ENCODE results near the gene AURKB. TPM values are rescaled to one million over a fixed set of nuclear protein-coding genes. Genes with fewer than 3 reads are reported as not detected.

Gene AURKB
- polyA plus RNA-seq, 1 donor (not counting 4 experiments of a cell fraction or from before 2014, with no cell fraction given), result 12.6 TPM

DNA sequence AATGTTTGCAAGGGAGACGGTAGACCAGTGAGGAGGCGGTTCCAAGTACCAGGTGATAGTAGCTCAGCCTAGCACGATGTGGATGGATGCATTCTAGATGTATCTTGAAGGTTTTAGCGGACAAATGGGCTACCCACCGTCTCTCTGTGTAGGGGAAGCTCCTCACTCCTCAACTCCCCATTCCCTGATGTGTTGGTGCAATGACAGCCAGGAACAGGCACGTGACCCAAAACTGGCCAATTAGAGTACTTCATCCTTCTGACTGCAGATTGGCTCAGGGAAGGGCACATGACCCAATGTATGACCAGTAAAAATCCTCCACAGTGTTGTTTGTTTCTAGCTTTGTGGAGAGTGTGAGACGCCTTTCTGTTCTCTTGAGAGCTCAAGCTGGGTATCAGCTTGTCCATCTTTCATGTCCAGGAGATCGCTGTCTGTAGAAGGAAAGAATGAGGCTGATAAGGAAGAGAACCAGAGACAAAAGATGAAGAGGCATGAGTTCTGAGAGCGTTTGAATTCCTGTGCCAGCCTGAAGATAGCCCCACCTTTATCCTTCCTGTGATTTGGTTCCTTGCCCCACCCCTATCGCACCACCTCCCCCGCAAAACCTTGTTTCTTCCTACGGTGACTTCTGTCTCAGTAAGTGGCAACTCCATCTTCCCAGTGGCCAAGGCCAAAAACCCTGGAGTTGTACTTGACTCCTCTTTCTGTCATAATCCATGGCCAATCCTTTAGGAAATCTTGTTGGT lies 18.1 kb downstream of the AURKB start:
- H3K27me3 ChIP-seq (ENCODE audit: control insufficient read depth, extremely low read depth, insufficient read depth, low read length), result no peaks in the 10 kb centered on the region
- H3K9ac ChIP-seq (ENCODE audit: control insufficient read depth, extremely low read depth, insufficient read depth, low read length), result peak overlapping the region; percentile 81
- H3K4me3 ChIP-seq (ENCODE audit: control insufficient read depth in 2 of 3, extremely low read depth in 1 of 3, insufficient read depth in 2 of 3, low read depth in 1 of 3, low read length in 3 of 3), result peak overlapping the region; percentile 27 to 73 (median 55)
- DNase-seq (ENCODE audit: low read depth, low spot score) (no peak), FAIRE-seq (peak; percentile 91)
- H3K9me3 ChIP-seq (ENCODE audit: control insufficient read depth, low read depth, low read length), result no peaks in the 10 kb centered on the region
- no peaks in the 10 kb centered on the region for H4K20me1 ChIP-seq (ENCODE audit: control insufficient read depth, extremely low read depth, insufficient read depth, low read length)
- peak overlapping the region; percentile 90 for H3K27ac ChIP-seq (ENCODE audit: control insufficient read depth, insufficient read depth, low read length)
- H3K9me1 ChIP-seq (ENCODE audit: control insufficient read depth, extremely low read depth, insufficient read depth, low read length), result no peaks in the 10 kb centered on the region
- H3K36me3 ChIP-seq (ENCODE audit: control insufficient read depth in 2 of 2, extremely low read depth in 1 of 2, insufficient read depth in 2 of 2, low read length in 2 of 2), result no peaks in the 10 kb centered on the region
- H3K4me2 ChIP-seq (ENCODE audit: control insufficient read depth, extremely low read depth, insufficient read depth, low read depth, low read length), result peak overlapping the region; percentile 92
- TF ChIP-seq EZH2 (IDR thresholded peaks at IDR 0.05; ENCODE audit: low read length), result no peak
- TF ChIP-seq, protein P1, sequence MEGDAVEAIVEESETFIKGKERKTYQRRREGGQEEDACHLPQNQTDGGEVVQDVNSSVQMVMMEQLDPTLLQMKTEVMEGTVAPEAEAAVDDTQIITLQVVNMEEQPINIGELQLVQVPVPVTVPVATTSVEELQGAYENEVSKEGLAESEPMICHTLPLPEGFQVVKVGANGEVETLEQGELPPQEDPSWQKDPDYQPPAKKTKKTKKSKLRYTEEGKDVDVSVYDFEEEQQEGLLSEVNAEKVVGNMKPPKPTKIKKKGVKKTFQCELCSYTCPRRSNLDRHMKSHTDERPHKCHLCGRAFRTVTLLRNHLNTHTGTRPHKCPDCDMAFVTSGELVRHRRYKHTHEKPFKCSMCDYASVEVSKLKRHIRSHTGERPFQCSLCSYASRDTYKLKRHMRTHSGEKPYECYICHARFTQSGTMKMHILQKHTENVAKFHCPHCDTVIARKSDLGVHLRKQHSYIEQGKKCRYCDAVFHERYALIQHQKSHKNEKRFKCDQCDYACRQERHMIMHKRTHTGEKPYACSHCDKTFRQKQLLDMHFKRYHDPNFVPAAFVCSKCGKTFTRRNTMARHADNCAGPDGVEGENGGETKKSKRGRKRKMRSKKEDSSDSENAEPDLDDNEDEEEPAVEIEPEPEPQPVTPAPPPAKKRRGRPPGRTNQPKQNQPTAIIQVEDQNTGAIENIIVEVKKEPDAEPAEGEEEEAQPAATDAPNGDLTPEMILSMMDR (optimal IDR thresholded peaks at IDR 0.05 in 1 of 3, IDR thresholded peaks at IDR 0.05 in 1 of 3, conservative IDR thresholded peaks at IDR 0.05 in 1 of 3; ENCODE audit: extremely low read depth in 1 of 3, insufficient read depth in 2 of 3, low read length in 3 of 3), result no peak
- peaks cover 28% of the 10 kb centered on the region for H3K4me1 ChIP-seq (ENCODE audit: control insufficient read depth, extremely low read depth, insufficient read depth, low read length)
- H2AFZ ChIP-seq (ENCODE audit: control insufficient read depth, low read length), result peak overlapping the region; percentile 96
- dilution Hi-C loops (cut with MboI; ENCODE audit: extremely low pct_ligation_motif_present, low sequenced_read_pairs), result no loop called here
- H3K79me2 ChIP-seq (ENCODE audit: control insufficient read depth, insufficient read depth, low read length), result peaks cover 14% of the 10 kb centered on the region

DNA sequence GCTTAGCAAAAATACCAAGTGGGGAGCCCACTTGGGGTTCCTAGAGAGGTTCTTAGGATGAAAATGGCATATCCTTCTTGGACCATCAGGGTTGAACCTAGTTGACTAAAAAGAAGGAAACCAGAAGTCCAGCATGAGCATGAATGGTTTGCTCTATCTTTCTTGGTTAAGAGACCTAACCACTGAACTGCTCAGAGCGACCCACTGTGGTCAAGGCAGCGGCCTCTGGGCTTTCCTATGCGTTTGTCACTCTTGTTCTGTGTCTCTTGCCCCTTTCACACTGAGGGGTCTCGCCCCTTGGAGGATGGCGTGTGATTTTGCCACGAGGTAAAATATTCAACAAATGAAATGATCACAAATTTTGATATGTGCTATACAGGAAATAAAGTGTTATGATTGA lies 19.9 kb downstream of the AURKB start:
- peak overlapping the region; percentile 53 for H2AFZ ChIP-seq (ENCODE audit: control insufficient read depth, low read length)
- no peaks in the 10 kb centered on the region for H3K9me1 ChIP-seq (ENCODE audit: control insufficient read depth, extremely low read depth, insufficient read depth, low read length)
- dilution Hi-C loops (cut with MboI; ENCODE audit: extremely low pct_ligation_motif_present, low sequenced_read_pairs), result no loop called here
- no peaks in the 10 kb centered on the region for H3K36me3 ChIP-seq (ENCODE audit: control insufficient read depth in 2 of 2, extremely low read depth in 1 of 2, insufficient read depth in 2 of 2, low read length in 2 of 2)
- FAIRE-seq (no peak), DNase-seq (ENCODE audit: low read depth, low spot score) (no peak)
- H4K20me1 ChIP-seq (ENCODE audit: control insufficient read depth, extremely low read depth, insufficient read depth, low read length), result no peaks in the 10 kb centered on the region
- peaks cover 32% of the 10 kb centered on the region for H3K4me1 ChIP-seq (ENCODE audit: control insufficient read depth, extremely low read depth, insufficient read depth, low read length)
- peak overlapping the region; percentile 32 for H3K27ac ChIP-seq (ENCODE audit: control insufficient read depth, insufficient read depth, low read length)
- H3K27me3 ChIP-seq (ENCODE audit: control insufficient read depth, extremely low read depth, insufficient read depth, low read length), result no peaks in the 10 kb centered on the region
- H3K9me3 ChIP-seq (ENCODE audit: control insufficient read depth, low read depth, low read length), result no peaks in the 10 kb centered on the region
- H3K4me2 ChIP-seq (ENCODE audit: control insufficient read depth, extremely low read depth, insufficient read depth, low read depth, low read length), result peak overlapping the region; percentile 82
- peak overlapping the region in 2 of 3 experiments; percentile 10 to 56 for H3K4me3 ChIP-seq (ENCODE audit: control insufficient read depth in 2 of 3, extremely low read depth in 1 of 3, insufficient read depth in 2 of 3, low read depth in 1 of 3, low read length in 3 of 3)
- peaks cover 14% of the 10 kb centered on the region for H3K79me2 ChIP-seq (ENCODE audit: control insufficient read depth, insufficient read depth, low read length)
- no peak overlapping the region for H3K9ac ChIP-seq (ENCODE audit: control insufficient read depth, extremely low read depth, insufficient read depth, low read length)
- no peak for TF ChIP-seq EZH2 (IDR thresholded peaks at IDR 0.05; ENCODE audit: low read length)
- TF ChIP-seq, protein P1 (optimal IDR thresholded peaks at IDR 0.05 in 1 of 3, IDR thresholded peaks at IDR 0.05 in 1 of 3, conservative IDR thresholded peaks at IDR 0.05 in 1 of 3; ENCODE audit: extremely low read depth in 1 of 3, insufficient read depth in 2 of 3, low read length in 3 of 3), result no peak

Measured in keratinocyte (primary cell).